HG02884 (cell line): ENCODE measurements around the gene MTRFR.
"Not testable (repeated sequence)": the region's sequence is repeated elsewhere in the genome, so short reads cannot be mapped to it uniquely, and the experiment has no call there.

Experiments
- ATAC-seq: cut with Tn5 transposase; IDR thresholded peaks from one replicate; pipeline ENCODE4 v1.9.1; 2021; ENCODE audit warnings: mild to moderate bottlenecking, moderate library complexity; ENCODE audit not compliant: unreplicated experiment

MTRFR gene

DNA sequence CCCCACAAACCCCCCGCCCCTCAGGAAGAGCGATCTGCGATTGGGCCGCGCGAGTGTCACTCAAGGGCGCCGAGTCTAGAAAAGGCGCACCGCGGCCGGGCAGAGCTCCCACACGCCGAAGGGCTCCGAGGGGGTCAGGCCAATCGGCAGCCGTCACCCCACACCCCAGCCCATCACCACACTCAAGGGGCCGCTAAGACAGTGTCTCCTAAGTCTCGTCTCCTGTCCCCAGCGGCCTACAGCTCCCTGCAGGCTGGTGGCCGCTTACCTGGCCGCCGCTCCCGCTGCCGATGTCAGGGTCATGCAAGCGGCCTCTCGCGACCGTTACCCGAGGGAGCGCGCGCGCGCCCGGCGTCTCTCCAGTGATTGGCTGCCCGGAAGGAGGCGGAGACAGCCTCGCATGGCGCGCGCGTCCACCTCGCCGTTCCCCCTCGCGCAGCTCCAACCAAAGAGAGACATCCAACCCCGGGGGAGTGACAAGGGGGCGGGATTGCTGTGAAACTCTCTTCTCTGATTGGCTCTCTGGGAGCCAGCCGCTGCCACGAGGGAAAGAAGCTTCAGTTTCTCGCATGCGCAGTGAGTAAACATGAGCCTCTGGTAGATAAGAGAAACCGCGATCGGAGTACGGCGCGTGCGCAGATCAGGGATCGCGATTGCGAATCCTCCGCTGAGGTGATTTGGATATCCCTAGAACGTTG, at the start of gene MTRFR, which contains the start of gene MPHOSPH9:
MTRFR (plus strand) TSS at position 630 of the 698 bp plus-strand sequence. CDS start 20,239 bp downstream, outside the sequence.
MPHOSPH9 (minus strand) TSS at position 335 of the 698 bp plus-strand sequence. CDS start 2,777 bp downstream, outside the sequence.
- ATAC-seq: peak; percentile 77

- ATAC-seq: no peak
Measured at GRCh38 chr12:123187637-123188036, 45.6 kb upstream of the MTRFR start.

- ATAC-seq: no peak
Measured at GRCh38 chr12:123199936-123200335, 33.3 kb upstream of the MTRFR start.

- ATAC-seq: no peak
Measured at GRCh38 chr12:123200414-123200813, 32.8 kb upstream of the MTRFR start.

GRCh38 chr12:123206794-123207193, 26.4 kb upstream of the MTRFR start:
- not testable (repeated sequence) for ATAC-seq

GRCh38 chr12:123207815-123208214, 25.4 kb upstream of the MTRFR start:
- not testable (repeated sequence) for ATAC-seq

GRCh38 chr12:123223241-123223668, 10.0 kb upstream of the MTRFR start:
- no peak for ATAC-seq

DNA sequence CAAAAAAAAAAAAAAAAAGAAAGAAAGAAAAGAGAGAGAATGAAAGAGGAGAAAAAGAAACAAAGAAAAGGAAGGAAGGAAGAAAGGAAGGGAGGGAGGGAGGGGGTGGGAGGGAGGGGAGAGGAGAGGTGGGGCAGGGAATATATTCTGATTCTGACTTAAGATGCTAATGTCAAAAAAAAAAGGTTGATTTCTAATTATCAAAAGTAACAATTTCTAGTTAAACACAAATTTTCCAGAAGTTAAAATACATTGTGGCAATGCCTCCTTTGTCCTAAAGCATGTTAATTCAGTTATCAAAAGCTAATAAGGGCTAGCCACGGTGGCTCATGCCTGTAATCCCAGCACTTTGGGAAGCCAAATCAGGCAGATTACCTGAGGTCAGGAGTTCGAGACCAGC, 7.8 kb upstream of the MTRFR start:
- ATAC-seq: no peak

GRCh38 chr12:123227581-123228258, 5.5 kb upstream of the MTRFR start:
- ATAC-seq: no peak

GRCh38 chr12:123229051-123229450, 4.2 kb upstream of the MTRFR start:
- no peak for ATAC-seq

DNA sequence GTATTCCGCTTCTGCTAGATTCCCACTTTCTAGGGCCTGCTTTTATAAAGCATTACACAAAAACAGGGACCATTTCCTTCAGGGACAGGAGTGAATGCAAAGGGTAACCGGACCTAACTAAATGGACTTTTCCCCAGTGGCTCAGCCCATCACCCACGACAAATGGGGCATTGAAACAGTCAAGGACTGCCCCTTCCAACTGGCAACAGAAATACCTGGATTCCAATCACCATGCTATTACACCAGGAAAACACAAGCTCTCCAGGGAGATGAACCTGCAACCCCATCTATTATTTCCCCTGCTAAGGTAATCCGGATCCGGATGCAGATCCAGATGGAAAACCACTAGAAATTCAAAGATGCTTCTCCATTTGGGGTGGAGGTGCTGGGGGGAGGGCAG, 1.3 kb upstream of the MTRFR start:
- no peak for ATAC-seq

DNA sequence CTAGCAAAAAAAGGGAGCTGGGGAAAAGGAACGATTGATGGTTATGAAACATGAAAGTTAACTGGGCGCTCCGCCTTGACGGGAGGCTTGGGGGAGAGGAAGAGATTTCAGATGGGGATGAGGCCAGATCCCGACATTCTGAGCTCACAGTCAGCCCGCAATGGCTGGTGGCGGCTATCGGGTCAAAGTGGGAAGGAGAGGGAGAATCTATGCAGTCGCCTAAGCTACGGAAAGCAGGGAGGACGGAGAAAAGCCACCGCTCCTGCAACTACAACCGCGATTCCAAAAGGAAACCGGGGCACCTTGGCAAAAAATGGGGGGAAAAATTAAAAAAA, 797 bp upstream of the MTRFR start:
- no peak for ATAC-seq

DNA sequence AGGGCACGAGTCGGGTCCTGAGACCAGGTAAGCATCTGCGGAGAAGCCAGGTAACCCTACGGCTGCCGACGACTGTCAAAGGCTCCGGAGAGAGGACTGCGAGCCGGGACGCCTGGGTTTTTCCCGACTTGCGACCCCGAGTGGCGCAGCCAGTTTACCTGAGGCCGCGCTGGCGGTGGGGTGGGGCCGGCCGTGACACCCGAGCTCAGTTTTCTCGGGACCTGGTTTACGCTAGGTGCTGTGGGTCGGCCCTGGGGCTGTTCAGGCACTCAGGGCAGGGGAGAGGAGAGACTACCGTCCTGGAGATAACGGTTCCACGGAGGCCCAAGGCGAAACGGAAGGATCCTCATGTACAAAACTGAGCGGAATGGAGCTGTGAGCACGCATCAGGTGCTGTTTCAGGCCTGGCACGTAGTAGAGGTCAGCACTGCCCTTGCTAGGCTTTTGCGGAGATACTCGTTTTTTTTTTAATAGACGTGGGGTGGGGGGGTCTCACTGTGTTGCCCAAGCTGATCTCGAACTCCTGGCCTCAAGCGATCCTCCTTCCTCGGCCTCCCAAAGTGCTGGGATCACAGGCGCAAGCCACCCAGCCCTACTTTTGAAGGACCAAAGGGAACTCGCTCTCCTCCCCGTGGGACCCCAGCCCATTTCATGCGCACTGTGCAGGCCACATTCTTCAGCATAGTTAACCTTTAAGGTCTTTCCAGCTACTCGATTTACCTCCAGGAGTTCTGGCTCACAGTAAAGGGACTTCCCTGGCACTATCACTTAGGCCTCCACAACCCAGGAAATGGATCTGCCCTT, 471 bp downstream of the MTRFR start:
- peak; percentile 4 for ATAC-seq

DNA sequence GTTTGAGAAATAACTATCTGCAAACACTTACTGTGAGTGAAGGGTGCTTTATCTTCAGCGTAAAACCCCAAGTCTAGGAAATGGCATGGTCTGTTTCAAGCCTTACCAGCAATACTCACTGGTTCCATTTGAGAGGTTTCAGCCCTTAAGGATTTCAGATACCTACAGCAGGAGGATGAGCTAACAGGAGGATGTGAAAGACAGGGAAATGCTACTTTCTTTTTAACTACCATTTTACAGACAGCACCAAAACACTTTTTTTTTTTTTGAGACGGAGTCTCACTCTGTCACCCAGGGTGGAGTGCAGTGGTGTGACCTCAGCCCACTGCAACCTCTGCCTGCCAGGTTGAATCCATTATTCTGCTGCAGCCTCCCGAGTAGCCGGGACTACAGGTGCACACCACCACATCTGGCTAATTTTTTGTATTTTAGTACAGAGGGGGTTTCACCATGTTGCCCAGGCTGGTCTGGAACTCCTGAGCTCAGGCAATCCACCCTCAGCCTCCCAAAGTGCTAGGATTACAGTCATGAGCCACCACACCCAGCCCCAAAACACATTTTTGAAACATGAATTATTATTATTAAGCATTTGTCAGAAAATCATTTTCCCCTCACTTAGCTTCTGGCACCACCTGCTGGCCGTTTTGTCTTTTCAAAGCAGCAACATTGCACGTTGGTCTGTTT, 4.6 kb downstream of the MTRFR start:
- no peak for ATAC-seq

DNA sequence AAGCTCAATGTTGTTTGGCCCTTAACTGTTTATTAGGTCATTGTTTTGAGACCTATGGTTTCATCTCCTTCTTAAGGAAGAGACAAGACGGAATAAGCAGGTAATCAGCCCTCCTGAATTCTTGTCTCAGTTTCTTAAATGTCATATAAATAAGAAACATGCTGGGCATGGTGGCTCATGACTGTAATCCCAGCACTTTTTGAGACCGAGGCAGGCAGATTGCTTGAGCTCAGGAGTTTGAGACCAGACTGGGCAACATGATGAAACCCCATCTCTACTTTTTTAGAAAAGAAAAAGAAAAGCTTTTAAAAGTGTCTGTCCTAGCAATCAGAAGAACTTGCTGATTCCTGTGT, 5.1 kb downstream of the MTRFR start:
- no peak for ATAC-seq

GRCh38 chr12:123238961-123239360, 5.7 kb downstream of the MTRFR start:
- ATAC-seq: no peak

DNA sequence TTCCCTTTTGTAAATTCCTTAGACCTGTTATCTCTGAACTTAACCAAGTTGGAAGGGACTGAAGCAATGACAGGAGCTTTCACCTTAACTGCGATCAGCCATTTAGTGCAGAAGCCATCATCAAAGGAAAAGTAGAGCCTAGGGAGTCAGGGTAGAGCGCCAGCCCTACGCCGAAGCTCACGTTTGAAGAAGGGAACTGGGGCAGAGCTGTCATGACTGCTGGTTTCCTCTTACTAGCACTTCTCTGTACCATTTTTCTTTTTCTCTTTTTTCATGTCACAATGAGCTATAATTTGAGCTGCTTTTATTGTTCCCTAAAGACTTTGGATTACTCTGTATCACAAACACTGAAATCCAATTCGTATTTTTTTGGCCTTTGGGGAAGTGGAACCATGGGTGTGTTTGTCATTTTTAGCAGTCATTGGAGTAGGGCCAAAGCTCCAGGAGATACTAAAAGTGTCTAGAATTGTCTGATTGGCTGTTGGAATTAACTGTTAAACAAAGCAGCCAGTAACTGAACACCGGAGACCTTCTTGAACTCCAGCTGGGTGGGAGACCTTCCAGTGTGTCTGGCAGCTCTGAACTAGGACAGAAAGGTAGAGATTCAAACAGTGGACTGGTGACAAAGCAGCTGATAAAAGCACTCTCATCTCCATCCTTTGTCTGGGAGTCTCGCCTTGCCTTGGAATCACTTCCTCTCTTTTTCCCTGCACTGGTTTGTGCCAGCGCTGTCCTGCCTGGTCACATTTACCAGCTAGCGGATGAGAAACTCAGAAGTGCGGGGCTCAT, 9.1 kb downstream of the MTRFR start:
- no peak for ATAC-seq

- no peak for ATAC-seq
Measured at GRCh38 chr12:123243671-123244262, 10.5 kb downstream of the MTRFR start.

DNA sequence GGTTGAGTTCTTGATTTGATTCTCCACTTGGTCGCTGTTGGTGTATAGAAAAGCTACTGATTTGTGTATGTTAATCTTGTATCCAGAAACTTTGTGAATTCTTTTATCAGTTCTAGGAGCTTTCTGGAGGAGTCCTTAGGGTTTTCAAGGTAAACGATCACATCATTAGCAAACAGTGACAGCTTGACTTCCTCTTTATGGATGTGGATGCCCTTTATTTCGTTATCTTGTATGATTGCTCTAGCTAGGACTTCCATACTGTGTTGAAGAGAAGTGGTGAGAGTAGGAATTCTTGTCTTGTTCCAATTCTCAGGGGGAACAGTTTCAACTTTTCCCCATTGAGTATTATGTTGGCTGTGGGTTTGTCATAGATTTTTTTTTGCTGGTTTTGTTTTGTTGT, 12.4 kb downstream of the MTRFR start:
- ATAC-seq: no peak

DNA sequence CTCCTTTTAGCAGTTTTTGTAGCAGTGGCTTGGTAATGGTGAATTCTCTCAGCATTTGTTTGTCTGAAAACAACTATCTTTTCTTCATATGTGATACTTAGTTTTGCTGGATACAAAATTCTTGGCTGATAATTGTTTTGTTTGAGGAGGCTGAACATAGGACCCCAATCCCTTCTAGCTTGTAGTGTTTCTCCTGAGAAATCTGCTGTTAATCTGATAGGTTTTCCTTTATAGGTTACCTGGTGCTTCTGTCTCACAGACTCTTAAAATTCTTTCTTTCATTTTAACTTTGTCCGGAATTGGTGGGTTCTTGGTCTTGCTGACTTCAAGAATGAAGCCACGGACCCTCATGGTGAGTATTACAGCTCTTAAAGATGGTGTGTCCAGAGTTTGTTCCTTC, 14.9 kb downstream of the MTRFR start:
- ATAC-seq: not testable (repeated sequence)
